HG03469 (cell line): ENCODE data around the gene ASPSCR1.

Experiments used
- ATAC-seq: cut with Tn5 transposase; IDR thresholded peaks from one replicate; pipeline ENCODE4 v1.9.1; 2021; ENCODE audit warnings: mild to moderate bottlenecking, moderate library complexity, moderate number of reproducible peaks; ENCODE audit not compliant: unreplicated experiment

The ASPSCR1 gene

DNA sequence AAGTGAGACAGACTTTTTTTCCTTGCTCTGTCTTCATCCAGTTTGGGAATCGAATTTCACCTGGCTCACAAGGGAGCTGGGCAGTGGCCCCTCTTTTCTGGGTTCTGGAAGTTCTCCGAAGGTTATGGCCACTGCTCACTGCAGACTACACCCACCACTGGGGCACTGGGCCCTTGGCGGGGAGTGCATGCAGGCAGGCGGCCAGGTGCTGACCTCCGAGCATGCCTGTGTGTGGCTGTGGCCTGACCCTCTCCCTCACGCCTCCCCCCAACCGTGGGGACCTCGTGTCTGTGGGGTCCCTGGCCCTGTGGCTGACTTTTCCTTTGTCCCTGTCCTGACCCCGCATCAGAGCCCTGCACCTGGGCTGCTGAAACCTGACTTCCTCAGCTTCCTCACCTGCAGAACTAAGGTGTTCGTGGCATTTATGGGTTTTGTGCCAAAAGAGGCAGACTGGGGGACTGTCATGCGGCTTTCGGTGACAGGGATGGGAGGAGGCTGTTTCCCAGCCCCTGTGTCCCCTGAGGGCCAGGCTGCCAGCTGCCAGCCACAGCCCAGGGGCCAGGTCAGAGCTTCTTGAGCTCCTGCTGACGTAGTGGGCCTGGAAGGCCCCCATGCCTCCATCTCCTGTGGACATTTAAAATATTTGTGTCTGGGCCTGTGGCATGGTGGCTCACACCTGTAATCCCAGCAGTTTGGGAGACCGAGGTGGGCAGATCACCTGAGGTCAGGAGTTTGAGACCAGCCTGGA, 21.4 kb downstream of the ASPSCR1 start:
- no peak for ATAC-seq

DNA sequence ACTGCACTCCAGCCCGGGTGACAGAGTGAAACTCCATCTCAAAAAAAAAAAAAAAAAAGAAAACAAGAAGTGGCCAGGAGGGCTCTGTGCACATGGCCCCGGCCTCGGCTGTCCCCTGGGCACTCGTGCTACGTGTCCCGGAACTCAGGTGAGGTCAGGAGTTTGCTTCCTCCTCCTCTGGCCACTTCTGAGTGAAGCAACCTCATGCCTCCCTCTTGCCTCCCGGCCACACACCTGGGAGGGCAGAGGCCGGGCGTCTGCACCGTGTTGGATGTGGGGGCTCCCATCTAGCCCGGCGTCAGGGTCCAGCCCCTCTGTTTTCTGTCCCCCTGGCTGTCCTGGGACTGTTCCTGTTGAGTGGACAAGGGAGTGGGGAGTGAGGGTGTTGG, 22.2 kb downstream of the ASPSCR1 start:
- no peak for ATAC-seq

DNA sequence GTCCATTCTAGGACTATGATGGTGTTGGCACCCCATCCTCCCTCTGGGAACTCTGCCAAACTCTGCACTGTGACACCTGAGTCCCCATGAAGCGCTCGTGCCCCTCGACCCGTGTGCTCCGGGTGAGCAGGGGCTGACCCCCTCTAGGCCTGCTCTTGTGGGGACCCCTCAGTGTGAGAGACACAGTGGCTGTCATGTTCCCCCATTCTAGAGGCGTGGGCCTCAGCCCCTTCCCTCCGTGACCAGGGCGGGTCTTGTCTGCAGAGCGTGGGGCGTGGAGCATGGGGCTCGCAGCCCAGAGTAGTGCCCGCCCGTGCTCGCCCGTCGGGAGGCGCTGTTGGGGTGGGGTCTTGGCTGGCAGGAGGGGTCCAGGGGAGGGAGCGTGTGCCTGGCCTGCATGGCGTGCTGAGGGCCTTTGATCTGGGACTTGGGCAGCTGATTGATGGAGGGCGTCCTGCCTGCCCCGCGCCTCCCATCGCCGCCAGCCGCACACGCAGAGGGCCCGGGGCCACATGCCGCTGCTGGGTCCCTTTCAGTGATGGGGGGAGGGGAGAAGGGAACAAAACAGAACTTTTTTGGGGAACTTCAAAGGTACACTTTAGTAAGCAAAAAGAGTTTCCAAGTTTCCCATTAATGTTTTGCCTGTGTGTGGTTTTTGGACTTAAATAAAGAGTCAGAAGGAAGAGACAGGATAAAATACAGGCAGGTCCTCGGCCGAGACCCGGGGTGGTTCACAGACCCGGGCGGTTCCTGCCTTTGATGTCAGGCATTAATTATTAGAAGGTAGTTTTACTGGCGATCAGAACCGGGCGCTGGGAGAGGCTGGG, 22.8 kb downstream of the ASPSCR1 start:
- ATAC-seq: no peak

DNA sequence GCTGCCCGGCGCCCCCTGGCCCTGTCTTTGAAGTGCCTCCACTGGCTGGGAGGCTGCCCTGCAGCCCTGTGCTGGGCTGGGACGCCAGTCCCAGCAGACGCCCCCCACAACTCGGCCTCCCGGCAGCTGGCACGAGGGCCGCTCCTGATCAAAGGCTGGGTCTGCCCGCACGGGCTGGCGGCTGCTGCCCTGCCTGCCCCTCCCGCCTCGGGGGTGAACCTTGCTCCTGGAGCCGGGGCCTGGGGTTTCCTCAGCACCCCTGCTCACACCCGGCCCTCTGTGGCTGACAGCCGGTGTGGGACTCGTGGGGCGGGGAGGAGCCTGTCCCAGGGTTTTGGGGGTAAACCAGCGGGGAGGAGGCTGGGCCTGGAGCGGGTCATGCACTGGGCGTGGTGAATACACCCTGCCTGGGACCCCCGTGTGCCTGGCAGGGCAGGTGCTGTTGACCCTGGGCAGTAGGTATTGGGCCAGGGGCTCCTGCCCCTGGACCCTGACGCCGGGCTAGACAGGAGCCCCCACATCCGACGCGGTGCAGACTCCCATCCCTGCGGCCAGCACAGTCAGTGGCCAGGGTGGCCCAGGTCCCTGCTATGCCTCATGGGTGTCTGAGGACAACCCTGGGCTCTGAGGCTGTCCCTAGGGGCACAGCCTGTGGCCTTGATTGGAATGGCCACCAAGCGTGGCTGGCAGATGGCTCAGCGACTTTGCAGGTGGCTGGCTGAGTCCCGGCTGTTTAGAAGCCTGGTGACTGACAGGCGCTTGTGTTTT, 23.6 kb downstream of the ASPSCR1 start:
- no peak for ATAC-seq

DNA sequence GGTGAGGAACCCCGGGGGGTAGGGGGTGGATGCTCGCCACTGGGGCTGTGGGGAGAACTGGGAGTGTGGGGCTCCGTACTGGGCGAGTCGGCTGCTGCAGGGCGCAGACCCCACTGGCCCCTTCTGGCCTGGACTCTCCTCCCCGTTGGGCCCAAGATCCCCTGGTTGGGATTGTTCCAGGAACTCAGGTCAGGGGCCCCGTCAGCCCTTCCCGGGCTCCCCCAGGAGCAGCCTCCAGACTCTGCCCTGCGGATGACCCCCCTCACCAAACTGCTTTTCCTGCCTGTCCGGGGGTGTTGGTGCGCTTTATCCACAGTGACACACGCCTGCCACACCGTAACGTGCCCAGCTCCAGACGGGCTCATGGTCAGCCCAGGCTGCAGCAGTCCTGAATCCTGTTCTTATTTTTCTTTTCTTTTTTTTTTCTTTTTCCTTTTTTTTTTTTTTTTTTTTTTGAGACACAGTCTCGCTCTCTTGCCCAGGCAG, 24.2 kb downstream of the ASPSCR1 start:
- no peak for ATAC-seq

DNA sequence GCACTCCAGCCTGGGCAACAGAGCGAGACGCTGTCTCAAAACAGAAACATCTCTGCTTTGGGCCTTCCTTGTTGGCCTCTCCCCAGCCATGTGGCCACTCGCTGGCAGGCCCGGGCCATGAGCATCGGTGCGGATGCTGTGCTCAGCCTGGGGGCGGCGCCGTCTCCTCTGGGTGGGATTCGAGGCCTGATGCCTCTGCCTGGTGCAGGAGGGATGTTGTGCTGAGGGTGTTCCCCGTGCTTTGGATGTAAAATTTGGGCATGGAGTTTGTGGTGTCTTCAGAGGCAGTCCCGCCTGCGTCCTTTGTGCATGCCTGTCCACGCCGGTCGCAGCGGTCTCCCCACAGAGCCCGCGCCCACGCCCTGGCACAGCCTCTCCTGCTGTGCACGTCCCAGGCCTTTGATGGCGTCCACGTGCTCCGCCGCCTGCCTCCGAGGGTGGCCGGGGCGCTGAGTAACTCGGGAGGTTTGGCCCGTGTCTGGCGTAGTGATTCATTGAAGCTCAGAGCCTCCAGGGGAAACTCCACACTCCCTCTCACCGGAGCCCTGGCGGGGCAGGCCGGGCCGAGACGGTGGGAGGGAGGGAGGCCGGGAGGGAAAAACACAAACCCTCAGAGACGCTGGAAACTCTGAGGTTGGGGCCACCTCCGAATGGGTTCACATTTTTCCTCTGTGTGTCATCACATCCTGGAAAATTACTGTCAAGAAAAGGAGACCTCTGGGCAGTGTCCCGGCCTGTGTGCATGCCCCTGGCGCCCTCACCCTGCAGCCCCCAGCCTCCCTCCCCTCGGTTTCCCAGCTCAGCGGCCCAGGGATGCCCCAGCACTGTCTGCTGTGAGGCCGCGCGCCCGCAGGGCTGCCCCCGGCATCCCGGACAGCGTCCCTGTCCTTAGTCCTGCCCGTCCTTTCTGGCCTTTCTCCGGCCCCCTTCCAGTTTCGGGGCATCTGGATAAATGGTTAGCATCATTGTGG, 26.3 kb downstream of the ASPSCR1 start:
- ATAC-seq: no peak

DNA sequence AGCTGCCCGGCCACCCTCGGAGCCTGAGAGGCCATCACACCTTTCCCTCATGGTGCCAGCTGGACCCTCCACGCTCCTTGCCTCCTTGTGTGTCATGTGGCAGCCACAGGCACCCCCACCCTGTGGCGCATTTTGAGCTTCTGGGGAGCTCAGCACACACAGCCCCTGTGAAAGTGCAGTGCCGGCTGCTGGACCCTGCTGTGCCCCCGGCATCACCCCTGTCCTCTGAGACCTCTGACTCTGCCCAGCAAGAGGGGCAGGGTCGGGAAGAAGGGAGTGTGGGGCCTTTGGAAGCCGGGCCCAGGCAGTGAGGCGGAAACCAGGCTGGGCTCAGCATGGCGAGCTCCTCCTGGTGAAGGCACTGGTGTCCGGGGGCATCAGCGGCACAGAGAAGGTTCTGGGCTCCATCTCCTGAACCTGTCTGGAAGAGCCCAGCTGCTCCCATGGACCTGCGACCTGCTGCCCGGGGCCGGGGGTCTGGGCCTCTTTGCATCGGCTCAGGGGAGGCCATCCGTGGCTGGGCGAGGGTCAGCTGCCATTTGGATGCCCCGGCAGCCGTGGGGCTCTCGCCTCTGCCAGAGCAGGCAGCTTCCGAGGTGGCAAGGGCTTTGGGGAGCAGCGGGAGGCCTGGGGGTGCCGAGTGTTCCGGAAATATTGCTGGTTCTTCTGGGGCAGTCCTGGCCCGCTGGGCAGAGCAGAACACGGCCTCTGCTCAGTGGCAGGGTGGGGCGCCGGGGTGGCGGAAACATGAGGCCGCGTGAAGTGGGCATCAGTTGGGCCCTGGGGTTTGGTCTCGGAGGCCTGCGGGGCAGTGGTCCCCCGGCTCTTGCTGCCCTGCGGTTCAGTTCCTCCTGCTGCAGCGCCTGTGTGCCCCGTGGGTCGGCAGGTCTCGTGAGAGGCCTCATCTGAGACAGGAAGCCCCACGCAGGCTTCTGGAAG, 27.4 kb downstream of the ASPSCR1 start:
- no peak for ATAC-seq

DNA sequence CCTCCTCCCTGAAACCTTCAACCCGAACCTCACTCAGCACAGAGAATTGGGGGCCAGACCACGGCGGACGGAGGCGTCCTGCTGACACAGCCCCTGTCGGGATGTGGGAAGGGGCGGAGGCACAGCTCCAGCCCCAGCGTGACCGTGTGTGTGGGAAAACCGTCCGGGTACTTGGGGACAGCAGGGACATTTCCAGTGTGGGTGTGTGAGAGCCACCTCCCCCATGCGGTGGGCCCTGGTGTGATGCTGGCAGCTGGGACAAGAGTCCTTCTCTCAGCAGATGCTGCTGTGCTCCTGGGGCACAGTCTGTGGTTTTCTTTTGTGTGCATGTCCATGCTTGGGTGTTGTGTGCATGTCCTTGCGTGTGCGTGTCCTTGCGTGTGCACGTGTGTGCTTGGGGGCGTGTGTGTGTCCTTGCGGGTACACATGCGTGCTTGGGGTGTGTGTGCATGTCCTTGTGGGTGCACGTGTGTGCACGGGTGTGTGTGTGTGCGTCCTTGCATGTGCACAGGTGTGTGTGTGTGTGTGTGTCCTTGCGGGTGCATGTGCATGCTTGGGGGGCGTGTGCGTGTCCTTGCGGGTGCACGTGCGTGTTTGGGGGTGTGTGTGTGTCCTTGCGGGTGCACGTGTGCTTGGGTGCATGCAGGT, 28.4 kb downstream of the ASPSCR1 start:
- ATAC-seq: no peak

DNA sequence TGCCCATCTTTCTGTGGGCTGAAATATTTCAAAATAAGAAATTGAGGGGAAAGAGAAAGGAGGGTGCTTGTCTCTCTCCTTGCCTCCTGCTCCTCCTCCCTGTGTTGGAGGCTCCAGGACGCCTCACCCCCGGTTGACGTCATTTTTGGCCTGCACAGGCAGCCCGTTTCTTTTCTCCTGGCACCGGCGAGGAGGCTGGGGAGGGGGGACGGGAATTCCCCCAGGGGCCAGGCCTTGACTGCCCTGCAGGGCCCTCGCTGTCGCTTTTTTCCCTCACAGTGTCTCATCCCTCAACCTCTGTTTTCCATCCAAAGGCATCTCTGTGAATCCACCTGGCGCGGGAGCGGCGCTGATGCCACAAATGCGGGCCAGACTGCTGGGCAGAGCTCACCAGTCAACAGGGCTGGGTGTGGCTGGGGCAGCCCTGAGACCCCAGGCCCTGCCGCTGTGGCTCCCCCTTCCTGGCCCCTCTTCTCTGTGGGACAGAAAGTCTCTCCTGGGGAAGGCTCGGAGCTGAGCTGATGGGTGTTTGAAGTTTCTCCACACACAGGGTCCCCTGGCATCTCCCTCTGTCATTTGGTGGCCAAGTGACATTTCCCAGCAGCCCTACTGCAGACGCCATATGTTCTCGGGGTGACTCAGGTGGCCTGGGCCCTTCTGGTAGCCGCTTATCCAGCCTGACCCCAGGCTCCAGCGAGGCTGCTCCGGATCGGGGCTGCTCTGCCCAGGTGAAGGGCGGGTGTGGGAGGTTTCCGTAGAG, 29.2 kb downstream of the ASPSCR1 start:
- ATAC-seq: no peak

DNA sequence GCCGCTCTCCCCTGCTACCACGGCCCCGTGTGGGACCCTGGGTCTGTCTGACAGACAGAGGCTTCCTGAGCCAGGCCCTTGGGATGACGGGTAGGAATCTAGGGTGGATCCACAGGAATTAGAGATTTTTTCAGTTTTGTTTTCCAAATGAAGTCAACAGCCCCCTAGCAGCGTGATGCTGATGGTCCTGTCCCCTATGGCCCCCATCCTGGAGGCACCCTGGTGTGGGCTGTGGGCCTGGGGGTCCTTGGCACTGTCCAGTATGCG, 29.7 kb downstream of the ASPSCR1 start:
- ATAC-seq: no peak

DNA sequence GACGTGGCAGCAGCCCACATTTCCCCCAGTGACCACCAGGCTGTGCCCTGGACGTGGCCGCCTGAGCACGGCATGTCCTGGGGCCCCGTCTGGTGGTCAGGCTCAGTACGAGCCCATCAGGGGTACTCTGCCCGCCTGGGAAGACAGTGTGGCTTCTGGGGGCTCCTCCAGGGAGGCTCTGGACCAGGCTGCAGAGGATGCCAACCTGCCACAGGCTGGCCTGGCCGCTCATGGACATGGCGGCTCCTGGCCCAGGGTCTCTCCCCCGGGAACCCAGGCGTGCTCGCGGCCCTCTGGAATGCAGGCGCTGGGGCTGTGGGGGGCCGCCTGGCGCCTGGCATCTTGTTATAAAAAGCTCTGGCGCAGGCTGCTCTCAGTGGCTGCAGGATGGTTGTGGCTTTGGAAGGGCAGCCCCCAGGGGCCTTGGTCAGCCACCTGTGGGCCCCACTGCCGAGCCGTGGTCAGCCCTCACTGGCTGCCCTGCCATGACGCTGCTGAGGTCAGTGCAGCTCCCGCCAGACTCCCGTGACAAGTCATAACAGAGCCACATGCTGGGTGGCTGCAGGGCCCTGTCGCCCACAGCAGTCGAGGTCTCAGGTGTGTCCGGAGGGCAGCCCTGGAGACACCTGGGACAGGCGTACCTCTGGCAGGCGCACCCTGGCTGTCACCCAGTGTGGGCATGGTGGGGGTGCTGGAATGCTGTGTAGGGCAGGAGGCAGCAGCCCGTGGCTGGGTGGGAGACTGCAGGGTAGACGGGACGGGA, 30.2 kb downstream of the ASPSCR1 start:
- no peak for ATAC-seq

DNA sequence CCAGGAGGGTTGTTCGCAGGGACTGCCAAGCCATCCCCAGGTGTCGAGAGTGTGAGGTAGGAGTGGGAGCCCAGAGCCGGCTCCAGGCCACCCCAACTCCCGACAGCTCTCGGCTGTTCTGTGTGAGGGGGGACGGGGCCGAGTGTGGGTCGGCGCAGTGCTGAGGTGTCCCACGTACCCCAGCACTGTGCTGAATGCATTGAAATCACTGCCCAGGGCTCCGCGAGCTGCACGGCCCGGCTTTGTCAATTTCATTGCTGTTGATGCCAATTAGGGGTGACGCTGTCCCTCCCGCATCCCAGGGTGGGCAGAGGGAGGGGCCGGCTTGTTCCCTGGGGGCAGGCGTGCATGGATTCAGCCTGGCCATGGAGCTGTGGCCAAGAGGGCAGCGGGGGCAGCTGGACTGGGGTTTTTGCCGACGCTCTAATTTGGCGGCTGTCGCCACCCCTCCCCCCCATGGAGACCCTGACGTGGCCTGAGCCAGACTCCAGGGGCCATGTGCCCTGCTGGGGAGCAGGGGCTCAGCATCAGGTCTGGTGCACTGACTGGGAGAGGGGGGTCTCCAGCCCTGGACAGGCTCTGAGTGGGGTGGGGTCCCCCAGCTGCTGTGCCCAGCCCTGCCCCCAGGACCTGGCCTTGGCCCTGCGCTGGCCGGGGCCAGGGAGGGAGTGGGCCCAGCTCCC, 31.0 kb downstream of the ASPSCR1 start:
- ATAC-seq: no peak

DNA sequence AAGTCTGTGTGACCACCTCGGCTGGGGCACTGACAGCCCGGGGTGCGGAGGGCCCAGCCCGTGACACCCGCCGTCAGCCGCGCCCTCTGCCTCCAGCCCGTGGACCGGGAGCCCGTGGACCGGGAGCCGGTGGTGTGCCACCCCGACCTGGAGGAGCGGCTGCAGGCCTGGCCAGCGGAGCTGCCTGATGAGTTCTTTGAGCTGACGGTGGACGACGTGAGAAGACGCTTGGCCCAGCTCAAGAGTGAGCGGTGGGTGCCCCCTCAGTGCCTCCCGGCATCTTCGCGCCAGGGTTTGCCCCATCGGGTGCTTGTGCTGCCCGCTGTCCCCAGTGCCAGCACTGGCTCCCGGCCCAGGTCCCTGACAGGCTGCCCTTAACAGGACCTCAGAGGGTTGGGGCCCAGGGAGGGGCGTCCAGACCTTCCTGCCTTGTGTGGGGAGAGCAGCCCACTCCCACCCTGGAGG, 31.5 kb downstream of the ASPSCR1 start:
- ATAC-seq: no peak

DNA sequence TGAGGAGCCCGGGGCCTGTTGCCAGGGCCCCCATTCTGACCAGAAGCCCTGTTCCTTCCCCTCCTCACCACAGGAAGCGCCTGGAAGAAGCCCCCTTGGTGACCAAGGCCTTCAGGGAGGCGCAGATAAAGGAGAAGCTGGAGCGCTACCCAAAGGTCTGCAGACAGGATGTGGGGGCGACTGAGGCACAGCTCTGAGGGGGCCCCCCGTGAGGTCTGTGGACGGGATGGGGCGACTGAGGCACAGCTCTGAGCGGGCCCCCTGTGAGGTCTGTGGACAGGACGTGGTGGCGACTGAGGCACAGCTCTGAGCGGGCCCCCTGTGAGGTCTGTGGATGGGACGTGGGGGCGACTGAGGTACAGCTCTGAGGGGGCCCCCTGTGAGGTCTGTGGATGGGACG, 32.0 kb downstream of the ASPSCR1 start:
- no peak for ATAC-seq

DNA sequence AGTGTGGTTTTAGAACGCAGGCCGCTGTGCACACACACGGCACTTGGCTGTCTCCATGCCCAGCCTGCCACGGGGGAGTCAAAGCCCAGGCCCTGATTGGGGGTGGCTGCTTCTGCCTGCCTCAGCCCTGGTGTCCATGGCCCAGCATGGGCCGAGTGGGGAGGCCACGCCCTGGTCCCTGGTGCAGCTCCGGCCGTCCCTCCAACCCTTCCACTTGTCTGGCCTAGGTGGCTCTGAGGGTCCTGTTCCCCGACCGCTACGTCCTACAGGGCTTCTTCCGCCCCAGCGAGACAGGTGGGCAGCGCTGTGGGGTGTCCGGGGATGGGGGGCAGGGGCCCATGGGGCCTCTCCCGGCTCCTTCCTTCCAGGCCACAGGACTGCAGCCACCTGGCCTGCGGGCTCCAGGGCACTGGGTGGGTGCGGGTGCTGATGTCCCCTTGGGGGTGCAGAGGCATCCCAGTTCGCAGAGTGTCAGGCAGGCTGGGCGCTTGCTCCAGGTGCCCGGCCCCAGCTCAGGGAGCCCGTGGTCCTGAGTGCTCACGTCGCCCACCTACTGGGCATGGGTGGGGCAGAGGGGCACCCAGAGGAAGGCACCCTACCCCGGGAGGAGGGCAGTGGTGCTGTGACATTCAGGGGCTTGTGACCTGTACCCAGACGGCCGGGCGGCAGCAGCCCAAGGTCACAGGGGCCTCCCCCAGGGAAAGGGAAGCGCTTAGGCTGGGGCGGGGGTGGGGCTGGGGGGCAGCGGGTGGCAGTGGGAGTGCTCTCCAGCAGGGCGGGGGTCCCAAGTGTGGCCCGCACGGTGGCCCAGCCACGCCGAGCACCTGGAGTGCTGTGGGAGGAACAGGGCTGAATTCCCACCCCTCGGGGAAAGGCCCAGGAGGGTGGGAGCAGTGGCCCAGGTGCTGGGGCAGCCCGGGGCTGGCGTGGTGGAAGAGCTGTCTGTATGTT, 33.4 kb downstream of the ASPSCR1 start:
- no peak for ATAC-seq
